ENCODE measurements around the gene TIAM1.

DNA sequence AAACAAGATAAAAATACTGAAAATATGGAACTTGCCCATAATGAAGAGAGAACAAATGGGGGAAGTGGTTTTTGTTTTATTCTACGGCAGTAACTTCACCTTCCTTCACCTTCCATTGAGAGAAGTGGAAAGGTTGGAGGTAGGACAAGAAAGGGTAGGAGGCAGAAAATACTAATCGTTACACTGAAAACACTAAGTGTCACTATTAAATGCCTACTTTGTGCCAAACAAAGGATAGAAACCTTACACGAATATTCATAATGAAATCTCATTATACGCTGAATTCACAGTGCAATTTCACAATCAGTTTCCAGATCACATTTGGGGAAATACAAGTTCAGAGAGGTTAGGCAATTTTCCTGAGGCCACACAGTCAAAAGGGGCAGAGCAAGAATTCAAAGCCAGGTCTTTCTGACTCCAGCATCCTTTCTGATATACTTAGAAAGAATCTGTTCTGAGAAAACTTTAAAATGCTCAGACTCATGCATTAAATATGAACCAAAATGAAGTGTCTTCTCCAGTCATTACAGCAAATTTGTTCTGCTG is 3.0 kb downstream of the TIAM1 start:
- no peak for TF ChIP-seq EZH2 (IDR thresholded peaks at IDR 0.05; ENCODE audit: insufficient read depth, poor library complexity, severe bottlenecking)
- TF ChIP-seq EZH2phosphoT487 (IDR thresholded peaks at IDR 0.05; ENCODE audit: insufficient read depth, low read depth): no peak

Measured in GM23248 (cell line).